Inferior parietal cortex (tissue), 1 donor: ENCODE data around the gene MYOZ3.

Experiments used
- DNase-seq: peaks from one replicate; pipeline ENCODE4 v3.0.0-alpha.2; 2016; ENCODE audit errors: extremely low spot score

MYOZ3 gene

GRCh38 chr5:150627731-150628545, 33.1 kb upstream of the MYOZ3 start:
- no peak for DNase-seq

GRCh38 chr5:150628936-150629485, 32.0 kb upstream of the MYOZ3 start:
- no peak for DNase-seq

GRCh38 chr5:150630016-150630415, 31.0 kb upstream of the MYOZ3 start:
- DNase-seq: no peak

GRCh38 chr5:150630461-150631325, 30.4 kb upstream of the MYOZ3 start:
- no peak for DNase-seq

- DNase-seq: no peak
These were observed 29.7 kb upstream of the MYOZ3 start for GRCh38 chr5:150631326-150631701.

- no peak for DNase-seq
These were observed 28.5 kb upstream of the MYOZ3 start for GRCh38 chr5:150632305-150633160.

- DNase-seq: no peak
These were observed 27.6 kb upstream of the MYOZ3 start for GRCh38 chr5:150633429-150633828.

- no peak for DNase-seq
These were observed 24.4 kb upstream of the MYOZ3 start for GRCh38 chr5:150636391-150637244.

- DNase-seq: no peak
These were observed 23.6 kb upstream of the MYOZ3 start for GRCh38 chr5:150637245-150638052.

- no peak for DNase-seq
These were observed 23.0 kb upstream of the MYOZ3 start for GRCh38 chr5:150638053-150638444.

- DNase-seq: no peak
These were observed 22.3 kb upstream of the MYOZ3 start for GRCh38 chr5:150638488-150639376.

- no peak for DNase-seq
These were observed 21.7 kb upstream of the MYOZ3 start for GRCh38 chr5:150639377-150639692.

- no peak for DNase-seq
These were observed 21.3 kb upstream of the MYOZ3 start for GRCh38 chr5:150639751-150640150.

GRCh38 chr5:150640311-150641005, 20.6 kb upstream of the MYOZ3 start, which contains the start of gene SYNPO:
SYNPO (plus strand) TSS chr5:150640660; CDS start chr5:150648276, 7,616 bp downstream.
- peak; percentile 64 for DNase-seq

GRCh38 chr5:150641006-150641570, 20.0 kb upstream of the MYOZ3 start:
- no peak for DNase-seq

- no peak for DNase-seq
These were observed 19.1 kb upstream of the MYOZ3 start for GRCh38 chr5:150641824-150642566.

- DNase-seq: no peak
These were observed 18.5 kb upstream of the MYOZ3 start for GRCh38 chr5:150642567-150642927.
